GM18499 (cell line): ENCODE results near the gene TECPR2.
"Not testable (repeated sequence)": the region's sequence is repeated elsewhere in the genome, so short reads cannot be mapped to it uniquely, and the experiment has no call there.

Experiments
- ATAC-seq: cut with Tn5 transposase; IDR thresholded peaks from one replicate; pipeline ENCODE4 v1.9.1; 2021; ENCODE audit warnings: moderate number of reproducible peaks; ENCODE audit not compliant: insufficient read depth, unreplicated experiment

TECPR2 gene

GRCh38 chr14:102544046-102544746, 181.5 kb downstream of the TECPR2 start:
- no peak for ATAC-seq

GRCh38 chr14:102544747-102545460, 182.2 kb downstream of the TECPR2 start:
- ATAC-seq: no peak

GRCh38 chr14:102545461-102546265, 182.9 kb downstream of the TECPR2 start:
- no peak for ATAC-seq

- ATAC-seq: no peak
Measured at GRCh38 chr14:102548616-102549240, 186.0 kb downstream of the TECPR2 start.

- ATAC-seq: not testable (repeated sequence)
Measured at GRCh38 chr14:102550927-102551401, 188.2 kb downstream of the TECPR2 start.
